Skeletal muscle cell (primary cell): Measurements from ENCODE around the gene DCHS2.
"Not testable (repeated sequence)": the region's sequence is repeated elsewhere in the genome, so short reads cannot be mapped to it uniquely, and the experiment has no call there.

Experiments used
- DNase-seq: peaks from one replicate; pipeline ENCODE4 v3.0.0-alpha.2; 2010; ENCODE audit warnings: low read depth
- H3K4me3 ChIP-seq: 2 replicates; pipeline ENCODE4 v1.5.1; 2011; ENCODE audit warnings: low read depth, mild to moderate bottlenecking, control low read depth, low read length, moderate library complexity

The DCHS2 gene

DNA sequence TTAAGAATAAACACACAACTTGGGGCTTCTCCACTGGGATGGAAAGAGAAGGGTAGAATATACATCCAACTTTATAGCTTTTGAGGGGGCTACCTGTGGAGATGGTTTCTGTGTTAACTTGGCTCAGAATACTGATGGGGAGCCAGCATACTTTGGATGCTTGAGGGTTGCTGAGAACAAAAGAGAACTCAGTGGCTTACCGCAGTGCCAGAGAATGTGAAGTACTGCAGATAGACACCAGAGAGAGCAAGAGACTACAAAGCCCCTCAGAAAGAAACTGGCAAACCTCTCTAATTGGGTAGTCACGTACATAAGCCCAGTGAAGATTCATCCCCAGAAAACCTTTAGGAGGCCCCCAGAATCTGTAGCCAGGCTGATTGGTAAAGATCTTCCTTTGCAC, 214.4 kb downstream of the DCHS2 start:
- DNase-seq = no peak
- no peak overlapping the region for H3K4me3 ChIP-seq

- no peak overlapping the region for H3K4me3 ChIP-seq
- DNase-seq = no peak
Measured at GRCh38 chr4:154276496-154276895, 215.1 kb downstream of the DCHS2 start.

DNA sequence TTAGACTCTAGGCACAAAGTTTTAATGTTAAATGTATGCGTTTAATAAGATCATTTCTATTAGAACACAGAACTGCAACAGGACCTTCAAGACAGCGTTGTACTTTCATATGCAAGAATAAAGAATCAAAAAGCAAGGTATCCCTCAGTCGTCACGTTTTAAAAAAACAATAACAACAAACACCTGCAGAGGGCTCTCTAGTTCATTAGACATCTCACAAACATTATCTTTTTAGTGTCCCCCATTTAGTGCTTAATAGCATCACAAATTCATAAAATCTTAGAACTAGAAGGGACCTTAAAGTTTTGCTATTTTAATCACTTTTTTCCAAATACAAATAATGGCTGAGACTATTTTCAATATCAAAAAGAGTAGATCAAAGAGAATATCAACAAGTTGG, 236.6 kb downstream of the DCHS2 start:
- no peak for DNase-seq
- H3K4me3 ChIP-seq = no peak overlapping the region

- no peak overlapping the region for H3K4me3 ChIP-seq
- DNase-seq = no peak
Measured at GRCh38 chr4:154234576-154234975, 257.0 kb downstream of the DCHS2 start.

DNA sequence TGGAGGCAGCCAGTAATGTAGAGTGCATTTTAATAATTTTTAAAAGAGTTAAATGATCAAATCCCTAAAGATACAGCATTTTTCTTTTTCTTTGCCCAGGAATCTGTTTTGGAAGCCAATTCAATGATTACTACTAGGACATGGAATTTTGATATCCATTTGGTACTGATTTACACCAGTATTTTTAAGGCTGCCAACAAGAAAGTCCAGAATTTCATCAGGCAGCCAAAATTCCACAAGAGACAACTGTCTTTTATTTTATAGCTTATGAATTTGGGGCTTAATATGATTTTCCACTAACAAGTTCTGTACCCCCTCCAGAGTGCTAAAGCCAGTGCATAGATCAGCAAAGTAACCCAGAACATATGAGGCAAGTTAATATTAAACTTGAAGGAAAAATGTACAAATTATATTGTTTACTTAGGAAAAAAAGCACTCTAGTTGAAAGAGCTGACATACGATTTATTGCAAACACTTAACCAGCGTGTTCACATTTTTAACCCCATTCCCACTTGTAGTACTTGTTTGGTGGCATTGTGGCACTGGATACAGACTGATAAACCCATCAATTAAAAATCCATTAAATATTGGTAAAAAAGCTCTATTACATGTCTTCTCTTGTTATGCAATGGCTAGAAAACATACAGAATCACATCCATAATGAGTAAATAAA, 259.7 kb downstream of the DCHS2 start:
- no peak for DNase-seq
- H3K4me3 ChIP-seq = no peak overlapping the region

- no peak overlapping the region for H3K4me3 ChIP-seq
- no peak for DNase-seq
Measured at GRCh38 chr4:154230723-154231122, 260.9 kb downstream of the DCHS2 start.

- no peak for DNase-seq
- no peak overlapping the region for H3K4me3 ChIP-seq
Measured at GRCh38 chr4:154230091-154230490, 261.5 kb downstream of the DCHS2 start.

- no peak overlapping the region for H3K4me3 ChIP-seq
- DNase-seq = no peak
Measured at GRCh38 chr4:154222875-154223274, 268.7 kb downstream of the DCHS2 start.

- no peak for DNase-seq
- no peak overlapping the region for H3K4me3 ChIP-seq
Measured at GRCh38 chr4:154218051-154218450, 273.5 kb downstream of the DCHS2 start.

- DNase-seq, H3K4me3 ChIP-seq: not testable (repeated sequence)
Measured at GRCh38 chr4:154217384-154217783, 274.2 kb downstream of the DCHS2 start.

- DNase-seq = no peak
- H3K4me3 ChIP-seq = no peak overlapping the region
Measured at GRCh38 chr4:154211506-154211905, 280.1 kb downstream of the DCHS2 start.

DNA sequence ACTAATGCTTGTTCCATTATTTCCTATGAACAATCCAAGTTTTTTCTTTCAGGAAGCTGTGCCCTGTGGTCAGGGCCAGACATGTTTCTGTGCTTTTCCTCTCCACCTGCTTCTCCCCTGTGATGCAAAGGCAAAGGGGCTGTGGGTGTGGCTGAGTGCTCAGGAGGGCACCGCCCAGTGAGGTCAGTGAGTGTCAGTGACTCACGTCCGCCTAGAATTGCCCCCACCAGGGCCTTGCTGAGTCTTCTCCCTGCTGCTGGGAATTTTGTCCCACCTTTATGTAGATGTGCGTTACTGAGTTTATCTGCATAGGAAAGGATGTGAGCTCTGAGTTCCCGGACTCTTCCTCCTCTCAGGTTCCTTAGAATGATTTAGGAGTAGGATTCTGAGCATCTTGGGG, 283.2 kb downstream of the DCHS2 start:
- no peak for DNase-seq
- H3K4me3 ChIP-seq = no peak overlapping the region

GRCh38 chr4:154205471-154205870, 286.1 kb downstream of the DCHS2 start:
- H3K4me3 ChIP-seq = no peak overlapping the region
- no peak for DNase-seq

- no peak overlapping the region for H3K4me3 ChIP-seq
- DNase-seq = no peak
Measured at GRCh38 chr4:154194649-154195048, 296.9 kb downstream of the DCHS2 start.

- no peak for DNase-seq
- H3K4me3 ChIP-seq = no peak overlapping the region
Measured at GRCh38 chr4:154192585-154192984, 299.0 kb downstream of the DCHS2 start.

GRCh38 chr4:154189346-154189745, 302.3 kb downstream of the DCHS2 start:
- H3K4me3 ChIP-seq = no peak overlapping the region
- DNase-seq = no peak

GRCh38 chr4:154186888-154187287, 304.7 kb downstream of the DCHS2 start:
- no peak overlapping the region for H3K4me3 ChIP-seq
- no peak for DNase-seq

GRCh38 chr4:154186035-154186434, 305.6 kb downstream of the DCHS2 start:
- no peak for DNase-seq
- no peak overlapping the region for H3K4me3 ChIP-seq

- no peak overlapping the region for H3K4me3 ChIP-seq
- no peak for DNase-seq
Measured at GRCh38 chr4:154184238-154184637, 307.4 kb downstream of the DCHS2 start.

GRCh38 chr4:154183264-154183663, 308.3 kb downstream of the DCHS2 start:
- DNase-seq = no peak
- H3K4me3 ChIP-seq = no peak overlapping the region
